Left ventricle myocardium superior (tissue), 1 donor: ENCODE data around the gene GNPTAB. TPM values are rescaled to one million over a fixed set of nuclear protein-coding genes. Genes with fewer than 3 reads are reported as not detected.
"Not testable (repeated sequence)": the region's sequence is repeated elsewhere in the genome, so short reads cannot be mapped to it uniquely, and the experiment has no call there.

Source experiments
- ATAC-seq: fragments of 200-7000 bp; cut with Tn5 transposase; one replicate; pipeline ENCODE4 v1.9.1; 2020; ENCODE audit warnings: mild to moderate bottlenecking, moderate library complexity
- DNase-seq: peaks from one replicate; pipeline ENCODE4 v3.0.0-alpha.2; 2020
- intact Hi-C: fragments of 100-400 bp; cut with micrococcal nuclease; formaldehyde crosslinking; loops from one replicate; pipeline ENCODE4 v1.11.0; 2022
- total RNA-seq: library from RNA; stranded (reverse); fragmentation: NEBNext Ultra II Directional; extraction: Animal tissue kit (Norgen Biotek cat#: 25700); gene quantifications from one replicate; pipeline ENCODE4 v1.2.1, GENCODE V29; 2021
- donor health status: DM: no; HTN: yes; CAD: no; lungs with severe emphysema.

GNPTAB gene
- total RNA-seq, 1 donor from 2014 or later: 47.8 TPM

GRCh38 chr12:101747697-101748096, 83.1 kb downstream of the GNPTAB start:
- intact Hi-C loops: no loop called here
- ATAC-seq (peak; percentile 39), DNase-seq (no peak)

- intact Hi-C loops: no loop called here
- DNase-seq (no peak), ATAC-seq (no peak)
Observed at GRCh38 chr12:101746661-101747060, 84.1 kb downstream of the GNPTAB start.

GRCh38 chr12:101746196-101746595, 84.6 kb downstream of the GNPTAB start:
- ATAC-seq (no peak), DNase-seq (no peak)
- intact Hi-C loops: no loop called here

- intact Hi-C loops: no loop called here
- DNase-seq (no peak), ATAC-seq (no peak)
Observed at GRCh38 chr12:101745481-101745880, 85.3 kb downstream of the GNPTAB start.

GRCh38 chr12:101743724-101744472, 86.9 kb downstream of the GNPTAB start:
- ATAC-seq (no peak), DNase-seq (no peak)
- intact Hi-C loops: no loop called here

GRCh38 chr12:101743242-101743641, 87.5 kb downstream of the GNPTAB start:
- no peak for DNase-seq
- intact Hi-C loops: no loop called here
- ATAC-seq: no peak

- intact Hi-C loops: no loop called here
- ATAC-seq (no peak), DNase-seq (no peak)
Observed at GRCh38 chr12:101740980-101741379, 89.8 kb downstream of the GNPTAB start.

GRCh38 chr12:101740566-101740965, 90.2 kb downstream of the GNPTAB start:
- ATAC-seq (no peak), DNase-seq (no peak)
- intact Hi-C loops: no loop called here

GRCh38 chr12:101738920-101739665, 91.7 kb downstream of the GNPTAB start, which contains the start of gene SYCP3:
TSS of gene SYCP3 (minus strand) at chr12:101739462. CDS start at chr12:101737935, 1,527 bp downstream.
- DNase-seq: no peak
- intact Hi-C loops: no loop called here
- peak; percentile 36 for ATAC-seq

- intact Hi-C loops: no loop called here
- no peak for ATAC-seq
- no peak for DNase-seq
Observed at GRCh38 chr12:101737476-101737875, 93.3 kb downstream of the GNPTAB start.

GRCh38 chr12:101734482-101734881, 96.3 kb downstream of the GNPTAB start:
- intact Hi-C loops, ATAC-seq, DNase-seq: not testable (repeated sequence)

- no peak for DNase-seq
- no peak for ATAC-seq
- intact Hi-C loops: no loop called here
Observed at GRCh38 chr12:101733166-101733565, 97.6 kb downstream of the GNPTAB start.

GRCh38 chr12:101732318-101732717, 98.4 kb downstream of the GNPTAB start:
- DNase-seq (no peak), ATAC-seq (no peak)
- intact Hi-C loops: no loop called here

- intact Hi-C loops: no loop called here
- ATAC-seq (no peak), DNase-seq (no peak)
Observed at GRCh38 chr12:101729842-101730241, 100.9 kb downstream of the GNPTAB start.

- intact Hi-C loops: no loop called here
- ATAC-seq: no peak
- no peak for DNase-seq
Observed at GRCh38 chr12:101727098-101727497, 103.7 kb downstream of the GNPTAB start.

- intact Hi-C loops: no loop called here
- ATAC-seq (no peak), DNase-seq (no peak)
Observed at GRCh38 chr12:101722392-101722791, 108.4 kb downstream of the GNPTAB start.

GRCh38 chr12:101720118-101720517, 110.6 kb downstream of the GNPTAB start:
- DNase-seq (no peak), ATAC-seq (no peak)
- intact Hi-C loops: no loop called here

GRCh38 chr12:101719566-101719965, 111.2 kb downstream of the GNPTAB start:
- ATAC-seq (no peak), DNase-seq (no peak)
- intact Hi-C loops: no loop called here

GRCh38 chr12:101714877-101715444, 115.8 kb downstream of the GNPTAB start:
- intact Hi-C loops: no loop called here
- ATAC-seq: no peak
- no peak for DNase-seq

- ATAC-seq (no peak), DNase-seq (no peak)
- intact Hi-C loops: no loop called here
Observed at GRCh38 chr12:101713930-101714329, 116.8 kb downstream of the GNPTAB start.
